Subcutaneous adipose tissue (tissue), 4 donors: ENCODE results near the gene LTBP1. TPM values are rescaled to one million over a fixed set of nuclear protein-coding genes. Genes with fewer than 3 reads are reported as not detected.

Source experiments
- total RNA-seq, 4 donors: library from RNA; depleted of rRNA; stranded (reverse); fragments of >200 nt; gene quantifications; one replicate each; pipeline ENCODE4 v1.1.0, GENCODE V29; 2016
- TF ChIP-seq, protein P1 (sequence below): fragments of 450-650 bp; IDR thresholded peaks from one replicate; pipeline ENCODE4 v1.5.1; 2016; ENCODE audit warnings: low read depth, mild to moderate bottlenecking, control low read depth, antibody characterized with exemption, moderate library complexity

LTBP1 gene
- total RNA-seq, 4 donors from 2014 or later, result 11.0 to 15.5 (median 12.7) TPM

DNA sequence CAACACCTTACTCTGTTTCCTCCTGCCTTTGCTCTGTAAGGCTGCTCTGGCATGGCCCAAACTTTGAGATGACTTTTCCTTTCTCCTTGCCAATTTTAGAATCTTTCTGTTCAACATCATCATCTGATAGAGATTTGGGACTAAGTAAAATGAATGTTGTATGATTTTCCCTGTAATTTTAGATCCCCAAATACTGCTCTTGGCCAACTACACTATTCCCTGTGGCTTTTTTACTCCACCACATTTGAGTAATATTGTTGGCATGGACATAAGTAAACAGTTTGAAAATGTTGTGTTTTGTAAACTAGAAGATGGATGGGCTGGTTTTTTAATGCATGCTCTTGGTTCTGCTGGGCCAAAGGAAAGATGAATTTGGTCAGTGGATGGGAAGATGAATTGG, 12.1 kb downstream of the LTBP1 start:
- TF ChIP-seq, protein P1, sequence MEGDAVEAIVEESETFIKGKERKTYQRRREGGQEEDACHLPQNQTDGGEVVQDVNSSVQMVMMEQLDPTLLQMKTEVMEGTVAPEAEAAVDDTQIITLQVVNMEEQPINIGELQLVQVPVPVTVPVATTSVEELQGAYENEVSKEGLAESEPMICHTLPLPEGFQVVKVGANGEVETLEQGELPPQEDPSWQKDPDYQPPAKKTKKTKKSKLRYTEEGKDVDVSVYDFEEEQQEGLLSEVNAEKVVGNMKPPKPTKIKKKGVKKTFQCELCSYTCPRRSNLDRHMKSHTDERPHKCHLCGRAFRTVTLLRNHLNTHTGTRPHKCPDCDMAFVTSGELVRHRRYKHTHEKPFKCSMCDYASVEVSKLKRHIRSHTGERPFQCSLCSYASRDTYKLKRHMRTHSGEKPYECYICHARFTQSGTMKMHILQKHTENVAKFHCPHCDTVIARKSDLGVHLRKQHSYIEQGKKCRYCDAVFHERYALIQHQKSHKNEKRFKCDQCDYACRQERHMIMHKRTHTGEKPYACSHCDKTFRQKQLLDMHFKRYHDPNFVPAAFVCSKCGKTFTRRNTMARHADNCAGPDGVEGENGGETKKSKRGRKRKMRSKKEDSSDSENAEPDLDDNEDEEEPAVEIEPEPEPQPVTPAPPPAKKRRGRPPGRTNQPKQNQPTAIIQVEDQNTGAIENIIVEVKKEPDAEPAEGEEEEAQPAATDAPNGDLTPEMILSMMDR, result no peak

- TF ChIP-seq, protein P1, result no peak
These were observed 13.5 kb downstream of the LTBP1 start for GRCh38 chr2:32960238-32960637.

DNA sequence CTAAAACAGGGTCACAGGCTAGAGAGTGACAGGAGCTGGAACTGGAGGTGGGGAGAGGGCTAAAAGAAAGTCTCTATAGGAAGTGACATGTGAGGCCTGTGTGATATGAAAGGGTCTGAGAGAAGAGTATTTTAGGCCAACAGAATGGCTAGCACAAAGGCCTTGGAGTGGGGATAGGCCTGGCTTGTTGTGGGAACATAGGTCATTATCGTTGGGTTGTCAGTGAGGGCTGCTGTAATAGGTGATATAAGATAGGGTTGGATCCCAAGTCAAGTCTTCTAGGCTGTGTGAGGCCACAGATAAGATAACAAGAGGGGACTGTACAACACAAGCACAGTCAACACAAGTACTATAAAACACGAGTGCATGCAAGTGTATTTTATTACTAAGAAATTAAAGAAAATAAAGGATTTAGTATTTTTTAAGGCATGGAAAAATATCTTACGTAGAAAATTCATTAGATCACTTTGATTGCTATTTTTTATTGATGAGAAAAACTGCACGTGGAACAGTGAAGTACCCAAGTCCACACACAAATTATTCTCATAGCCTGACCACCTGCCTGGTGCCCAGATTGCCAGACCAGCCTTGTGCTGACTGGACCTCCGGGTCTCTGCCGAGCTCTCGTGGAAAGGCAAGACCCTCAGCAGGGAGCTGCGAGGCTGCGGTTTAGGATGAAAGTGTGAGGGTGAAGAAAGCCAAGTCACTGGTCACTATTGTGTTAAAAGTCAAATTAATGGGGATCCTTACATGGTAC, 14.1 kb downstream of the LTBP1 start:
- TF ChIP-seq, protein P1, result no peak

GRCh38 chr2:32962690-32963089, 15.9 kb downstream of the LTBP1 start:
- TF ChIP-seq, protein P1, result no peak

DNA sequence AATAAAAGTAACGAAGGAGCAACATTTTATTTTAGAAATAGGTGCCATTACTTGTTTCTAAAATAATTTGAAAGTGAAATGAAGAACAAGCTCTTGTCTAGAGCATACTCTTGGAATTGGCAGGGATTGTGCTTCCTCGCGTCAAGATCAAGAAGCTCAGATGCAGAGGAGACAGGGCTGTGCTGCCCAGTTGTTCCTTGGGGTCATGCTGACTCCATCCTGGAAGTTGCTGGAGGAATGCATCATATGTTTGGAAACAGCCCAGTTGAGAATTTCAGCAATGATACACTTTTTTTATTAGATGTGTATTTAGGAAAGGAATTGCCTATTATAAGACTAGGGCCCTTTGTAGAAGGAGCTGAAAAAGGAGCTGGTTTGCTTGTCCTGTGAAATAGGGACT, 17.2 kb downstream of the LTBP1 start:
- TF ChIP-seq, protein P1, result no peak

GRCh38 chr2:32965523-32966171, 18.9 kb downstream of the LTBP1 start:
- TF ChIP-seq, protein P1, result no peak

DNA sequence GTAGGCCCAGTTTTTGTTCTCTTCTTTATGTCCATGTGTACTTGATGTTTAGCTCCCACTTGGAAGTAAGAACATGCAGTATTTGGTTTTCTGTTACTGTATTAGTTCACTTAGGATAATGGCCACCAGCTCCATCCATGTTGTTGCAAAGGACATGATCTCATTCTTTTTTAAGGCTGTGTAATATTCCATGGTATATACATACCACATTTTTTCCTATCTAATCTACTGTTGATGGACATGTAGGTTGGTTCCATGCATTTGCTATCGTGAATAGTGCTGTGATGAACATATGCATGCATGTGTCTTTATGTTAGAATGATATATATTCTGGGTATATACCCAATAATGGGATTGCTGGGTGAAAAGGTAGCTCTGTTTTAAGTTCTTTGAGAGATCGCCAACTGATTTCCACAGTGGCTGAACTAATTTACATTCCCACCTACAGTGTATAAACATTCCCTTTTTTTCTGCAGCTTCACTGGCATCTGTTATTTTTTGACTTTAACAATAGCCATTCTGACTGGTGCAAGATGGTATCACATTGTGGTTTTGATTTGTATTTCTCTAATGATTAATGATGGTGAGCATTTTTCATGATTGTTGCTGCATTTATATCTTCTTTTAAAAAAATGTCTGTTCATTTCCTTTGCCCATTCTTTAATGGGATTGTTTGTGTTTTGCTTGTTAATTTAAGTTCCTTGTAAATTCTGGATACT, 22.9 kb downstream of the LTBP1 start:
- TF ChIP-seq, protein P1, result no peak
